GM23248 (cell line): ENCODE data around the gene MRPL9. TPM values are rescaled to one million over a fixed set of nuclear protein-coding genes. Genes with fewer than 3 reads are reported as not detected.
A peak's percentile ranks its signal among the peaks of the same experiment; 100 is the strongest.

Source experiments
- DNase-seq: peaks from one replicate; pipeline ENCODE4 v3.0.0-alpha.2; 2015
- H2AFZ ChIP-seq: fragments of 200-600 bp; sonication (generic); 2 replicates; pipeline ENCODE4 v1.6.1; 2016; ENCODE audit warnings: antibody characterized with exemption
- H3F3A ChIP-seq: fragments of 200-600 bp; sonication (generic); 2 replicates; pipeline ENCODE4 v1.6.1; 2016; ENCODE audit warnings: mild to moderate bottlenecking, antibody characterized with exemption, mixed run types; ENCODE audit not compliant: insufficient read depth
- H3K27ac ChIP-seq: fragments of 200-600 bp; sonication (generic); 2 replicates; pipeline ENCODE4 v1.5.1; 2016; ENCODE audit warnings: mild to moderate bottlenecking
- H3K27me3 ChIP-seq: fragments of 200-600 bp; sonication (generic); replicated peaks from 2 replicates; pipeline ENCODE4 v1.6.1; 2016; ENCODE audit warnings: mild to moderate bottlenecking; ENCODE audit not compliant: insufficient read depth
- H3K36me3 ChIP-seq: fragments of 200-600 bp; sonication (generic); 2 replicates; pipeline ENCODE4 v1.6.1; 2016; ENCODE audit warnings: low read depth, mild to moderate bottlenecking
- H3K4me1 ChIP-seq: fragments of 200-600 bp; sonication (generic); 2 replicates; pipeline ENCODE4 v1.6.1; 2016; ENCODE audit warnings: mild to moderate bottlenecking; ENCODE audit not compliant: insufficient read depth
- H3K4me2 ChIP-seq: fragments of 200-600 bp; sonication (generic); one replicate; pipeline ENCODE4 v1.6.1; 2016; ENCODE audit warnings: mild to moderate bottlenecking; ENCODE audit not compliant: unreplicated experiment
- H3K4me3 ChIP-seq: fragments of 200-600 bp; sonication (generic); 2 replicates; pipeline ENCODE4 v1.5.1; 2016; ENCODE audit warnings: mild to moderate bottlenecking
- H3K79me2 ChIP-seq: fragments of 200-600 bp; sonication (generic); 2 replicates; pipeline ENCODE4 v1.6.1; 2016; ENCODE audit warnings: mild to moderate bottlenecking; ENCODE audit not compliant: insufficient read depth
- H3K9ac ChIP-seq: fragments of 200-600 bp; sonication (generic); 2 replicates; pipeline ENCODE4 v1.6.1; 2016; ENCODE audit warnings: mild to moderate bottlenecking
- H3K9me2 ChIP-seq: fragments of 200-600 bp; sonication (generic); 2 replicates; pipeline ENCODE4 v1.6.1; 2016; ENCODE audit warnings: mixed run types, mild to moderate bottlenecking, moderate library complexity; ENCODE audit not compliant: insufficient read depth
- H3K9me3 ChIP-seq: fragments of 200-600 bp; sonication (generic); one replicate; pipeline ENCODE4 v1.6.1; 2017; ENCODE audit warnings: low read depth
- H4K20me1 ChIP-seq: fragments of 200-600 bp; sonication (generic); 2 replicates; pipeline ENCODE4 v1.6.0; 2016; ENCODE audit not compliant: insufficient read depth
- EZH2 ChIP-seq: fragments of 200-600 bp; sonication (generic); IDR thresholded peaks from 2 replicates; pipeline ENCODE4 v1.6.1; 2018; ENCODE audit warnings: antibody characterized with exemption, mild to moderate bottlenecking; ENCODE audit not compliant: insufficient read depth, poor library complexity, severe bottlenecking
- EZH2phosphoT487 ChIP-seq: fragments of 200-600 bp; sonication (generic); IDR thresholded peaks from 2 replicates; pipeline ENCODE4 v1.6.1; 2018; ENCODE audit warnings: antibody characterized with exemption, moderate library complexity, mild to moderate bottlenecking, low read depth; ENCODE audit not compliant: insufficient read depth
- WGBS, 2 experiments: methylation state at CpG; one replicate each; pipeline ENCODE4 v1.1.6; 2015 to 2017; ENCODE audit warnings: low lambda C conversion rate in 2 of 2, low coverage in 1 of 2; ENCODE audit errors: missing lambda C conversion rate in 2 of 2; 5-methylcytosine and 5-hydroxymethylcytosine counted together
- in situ Hi-C: fragments of 300-500 bp; cut with MboI; formaldehyde crosslinking; loops from 2 replicates; pipeline ENCODE4 v1.15.0; 2020
- polyA plus RNA-seq: library from polyadenylated mRNA; unstranded; fragments of >200 nt; fragmentation: Nextera tagmentation; extraction: Ambion mirVana; gene quantifications from 2 replicates; pipeline ENCODE4 v1.2.1, GENCODE V29; 2016
- total RNA-seq: library from RNA; depleted of rRNA; stranded (reverse); fragments of >200 nt; shearing (Covaris generic); gene quantifications from 2 replicates; pipeline ENCODE4 v1.2.3, GENCODE V29; 2014; rRNA removed

The MRPL9 gene
- total RNA-seq (62.1 and 70.2 TPM in 2 replicates), polyA plus RNA-seq (71.7 and 74.9 TPM in 2 replicates)

DNA sequence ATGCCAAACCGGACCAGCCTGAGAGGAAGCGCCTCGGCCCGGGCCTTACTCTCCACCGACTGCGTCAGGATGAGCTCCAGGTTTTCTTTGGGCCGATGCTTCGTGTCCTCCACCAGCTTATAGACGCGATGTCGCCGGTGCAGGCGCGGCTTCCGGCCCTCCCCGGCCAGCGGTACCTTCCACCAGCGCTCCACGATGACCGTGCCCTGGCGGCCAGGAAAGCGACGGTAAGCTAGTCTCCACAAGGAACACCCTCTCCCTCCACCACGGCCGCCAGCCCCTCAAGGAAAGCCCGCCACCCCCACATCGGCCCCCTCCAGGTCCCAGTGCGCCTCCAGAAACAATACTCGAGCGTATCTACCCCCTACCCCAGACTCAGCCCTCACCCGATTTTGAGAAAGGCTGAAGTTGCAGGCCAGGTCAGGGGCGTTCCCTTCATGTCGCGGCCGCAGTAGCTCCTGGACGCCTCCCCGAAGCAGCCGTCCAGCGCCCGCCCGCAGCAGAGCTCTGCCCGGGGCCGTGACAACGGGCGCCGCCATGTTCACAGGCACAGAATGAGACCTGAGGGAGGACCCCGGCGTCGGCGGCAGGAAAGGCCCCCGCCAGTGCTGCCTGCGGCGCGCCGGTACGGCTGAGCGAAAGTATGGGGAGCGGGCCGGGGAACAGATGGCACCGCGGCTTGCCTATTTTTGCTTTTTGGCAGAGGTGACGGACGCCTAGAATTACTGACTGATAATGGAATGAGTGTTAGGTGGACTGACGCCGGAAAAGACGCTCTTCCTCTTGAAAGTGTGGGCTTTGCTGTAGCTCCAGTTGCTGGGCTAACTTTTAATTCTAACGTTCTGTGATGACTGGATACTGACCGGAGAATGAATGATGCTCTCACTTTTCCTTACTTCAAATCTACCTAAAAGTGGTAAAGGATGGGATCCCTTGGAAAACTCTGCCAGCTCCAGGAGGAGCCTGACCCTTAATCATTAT, at the start of gene MRPL9:
TSS of gene MRPL9 (minus strand) at position 556 of the 981 bp plus-strand sequence. CDS start at position 539, 17 bp downstream.
- no peaks in the 10 kb centered on the region for H3K9me3 ChIP-seq
- H3K79me2 ChIP-seq: peaks cover 18% of the 10 kb centered on the region
- no peaks in the 10 kb centered on the region for H3K9me2 ChIP-seq
- 2% methylated on average over 56 to 68 of the region's 68 CpGs for WGBS, 2 experiments
- peak; percentile 90 for DNase-seq
- no peaks in the 10 kb centered on the region for H4K20me1 ChIP-seq
- peak within 1 kb of the TSS; percentile 98 for H3K4me2 ChIP-seq
- peaks cover 25% of the 10 kb centered on the region for H3F3A ChIP-seq
- peak within 1 kb of the TSS; percentile 92 for H3K9ac ChIP-seq
- H3K36me3 ChIP-seq: peaks cover 10% of the 10 kb centered on the region; the same call in 1 of the 2 replicates
- TF ChIP-seq EZH2phosphoT487: no peak
- TF ChIP-seq EZH2: no peak
- peaks cover 14% of the 10 kb centered on the region for H3K4me1 ChIP-seq
- peak within 1 kb of the TSS; percentile 99 for H2AFZ ChIP-seq
- H3K27me3 ChIP-seq: no peaks in the 10 kb centered on the region
- peak within 1 kb of the TSS; percentile 64 for H3K27ac ChIP-seq
- in situ Hi-C loops: no loop called here
- peak within 1 kb of the TSS; percentile 93 for H3K4me3 ChIP-seq

DNA sequence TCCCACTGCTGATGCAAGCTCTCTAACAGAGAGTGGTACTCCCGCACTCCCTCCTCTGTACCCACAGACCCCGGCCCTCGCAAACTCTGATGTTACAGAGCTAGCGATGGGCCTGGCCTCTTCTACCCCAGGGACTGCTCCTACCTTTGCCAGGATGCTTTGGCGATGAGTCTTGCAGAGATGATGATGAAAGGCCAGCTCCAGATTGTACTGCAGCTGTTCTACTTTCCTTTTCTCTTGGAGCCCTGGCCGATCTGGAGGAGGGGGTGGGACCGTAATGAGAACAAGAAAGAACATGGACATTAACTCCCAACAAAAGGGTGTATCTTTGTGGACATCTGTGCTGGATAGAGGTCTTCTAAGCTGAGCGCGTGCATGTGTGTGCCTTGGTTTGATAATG, 47.9 kb upstream of the MRPL9 start:
- Histone ChIP-seq H3F3A (no peaks in the 10 kb centered on the region), H3K9me3 (no peaks in the 10 kb centered on the region), H4K20me1 (no peaks in the 10 kb centered on the region), H3K9ac (no peak overlapping the region), H3K4me2 (peak overlapping the region; percentile 21), H3K27ac (no peak overlapping the region), H2AFZ (peak overlapping the region; percentile 11; the same call in 1 of the 2 replicates), H3K4me3 (no peak overlapping the region), H3K9me2 (no peaks in the 10 kb centered on the region), H3K4me1 (0 out of 2 replicates have a peak, but pooled peaks cover 8% of the 10 kb centered on the region), H3K36me3 (no peaks in the 10 kb centered on the region), H3K79me2 (no peaks in the 10 kb centered on the region), H3K27me3 (peaks cover 11% of the 10 kb centered on the region)
- DNase-seq: peak; percentile 61
- WGBS, 2 experiments: 33 to 34% methylated on average over 9 of the region's 9 CpGs
- in situ Hi-C loops: no loop called here
- TF ChIP-seq EZH2phosphoT487 (no peak), EZH2 (no peak)

DNA sequence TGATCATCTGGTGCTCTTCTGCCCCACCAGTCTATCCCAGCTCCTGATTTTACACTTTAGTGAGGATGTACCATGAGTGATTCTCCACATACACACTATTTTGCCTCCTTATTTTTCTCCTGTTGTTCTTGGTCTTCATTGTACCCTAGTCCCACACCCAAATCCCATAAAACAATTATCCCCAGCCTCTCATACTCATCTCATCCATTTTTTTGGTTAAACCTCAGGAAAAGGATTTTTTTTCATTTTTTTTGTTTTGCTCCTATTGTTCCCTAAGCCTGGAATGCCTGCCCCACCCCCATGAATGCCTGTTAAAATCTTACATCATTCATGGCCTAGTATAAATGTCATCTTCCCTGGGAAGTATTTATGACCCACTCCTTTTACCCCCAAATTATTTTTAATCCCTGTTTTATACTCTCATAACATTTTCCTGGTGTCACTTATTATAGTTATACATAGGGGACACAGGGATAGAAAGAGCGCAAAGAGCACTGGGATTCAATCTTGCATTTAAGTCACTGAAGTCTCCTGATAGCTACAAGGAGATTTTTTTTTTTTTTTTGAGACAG, 46.8 kb upstream of the MRPL9 start:
- in situ Hi-C loops: no loop called here
- 0 out of 2 replicates have a peak, but pooled peaks cover 8% of the 10 kb centered on the region for H3K4me1 ChIP-seq
- WGBS, 2 experiments: 98 to 100% methylated on average over 1 of the region's 1 CpG
- DNase-seq: no peak
- no peak overlapping the region for H3K4me2 ChIP-seq
- no peaks in the 10 kb centered on the region for H4K20me1 ChIP-seq
- TF ChIP-seq EZH2: no peak
- TF ChIP-seq EZH2phosphoT487: no peak
- no peaks in the 10 kb centered on the region for H3F3A ChIP-seq
- no peak overlapping the region for H3K9ac ChIP-seq
- H3K9me3 ChIP-seq: no peaks in the 10 kb centered on the region
- peaks cover 11% of the 10 kb centered on the region for H3K27me3 ChIP-seq
- H3K9me2 ChIP-seq: no peaks in the 10 kb centered on the region
- H3K36me3 ChIP-seq: no peaks in the 10 kb centered on the region
- H3K4me3 ChIP-seq: no peak overlapping the region
- H2AFZ ChIP-seq: no peak overlapping the region
- no peaks in the 10 kb centered on the region for H3K79me2 ChIP-seq
- no peak overlapping the region for H3K27ac ChIP-seq

- Histone ChIP-seq H3K27ac (no peak overlapping the region), H3K4me3 (no peak overlapping the region), H3K79me2 (no peaks in the 10 kb centered on the region), H3K4me2 (no peak overlapping the region), H3K9me2 (no peaks in the 10 kb centered on the region), H3F3A (no peaks in the 10 kb centered on the region), H3K9me3 (no peaks in the 10 kb centered on the region), H4K20me1 (no peaks in the 10 kb centered on the region), H3K36me3 (no peaks in the 10 kb centered on the region), H2AFZ (no peak overlapping the region), H3K4me1 (0 out of 2 replicates have a peak, but pooled peaks cover 8% of the 10 kb centered on the region), H3K27me3 (peaks cover 16% of the 10 kb centered on the region), H3K9ac (no peak overlapping the region)
- in situ Hi-C loops: no loop called here
- TF ChIP-seq EZH2 (no peak), EZH2phosphoT487 (no peak)
- WGBS, 2 experiments: 41 to 43% methylated on average over 8 of the region's 8 CpGs
- peak; percentile 16 for DNase-seq
These were observed 46.1 kb upstream of the MRPL9 start for GRCh38 chr1:151809290-151809984.
